ENCODE results near the gene KCNMB1. TPM values are rescaled to one million over a fixed set of nuclear protein-coding genes. Genes with fewer than 3 reads are reported as not detected.

KCNMB1 gene
- total RNA-seq, 1 experiment from 2014 or later = 0.24 TPM

DNA sequence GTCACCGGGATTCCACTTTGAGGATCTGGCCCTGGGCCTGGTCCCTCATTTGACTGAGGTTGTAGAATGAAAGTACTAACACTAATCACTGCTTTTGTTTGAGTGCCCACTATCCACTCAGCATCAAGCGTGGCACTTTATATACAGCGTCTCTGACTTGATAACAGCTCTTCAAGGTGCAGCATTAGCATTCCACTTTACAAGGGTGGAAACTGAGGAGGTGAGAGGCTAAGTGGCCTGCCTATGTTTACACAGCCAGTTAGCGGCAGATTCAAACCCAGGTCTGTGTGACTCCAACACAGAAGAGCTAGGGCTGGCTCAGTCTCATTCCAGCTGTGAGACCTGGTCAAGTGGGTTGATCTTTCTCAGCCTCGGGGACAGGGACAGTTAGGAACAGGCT lies 5.9 kb downstream of the KCNMB1 start (continued):
- TF ChIP-seq, protein P1, sequence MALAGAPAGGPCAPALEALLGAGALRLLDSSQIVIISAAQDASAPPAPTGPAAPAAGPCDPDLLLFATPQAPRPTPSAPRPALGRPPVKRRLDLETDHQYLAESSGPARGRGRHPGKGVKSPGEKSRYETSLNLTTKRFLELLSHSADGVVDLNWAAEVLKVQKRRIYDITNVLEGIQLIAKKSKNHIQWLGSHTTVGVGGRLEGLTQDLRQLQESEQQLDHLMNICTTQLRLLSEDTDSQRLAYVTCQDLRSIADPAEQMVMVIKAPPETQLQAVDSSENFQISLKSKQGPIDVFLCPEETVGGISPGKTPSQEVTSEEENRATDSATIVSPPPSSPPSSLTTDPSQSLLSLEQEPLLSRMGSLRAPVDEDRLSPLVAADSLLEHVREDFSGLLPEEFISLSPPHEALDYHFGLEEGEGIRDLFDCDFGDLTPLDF (CRISPR knock-in tag; IDR thresholded peaks at IDR 0.05) = no peak
- TF ChIP-seq, protein P2, sequence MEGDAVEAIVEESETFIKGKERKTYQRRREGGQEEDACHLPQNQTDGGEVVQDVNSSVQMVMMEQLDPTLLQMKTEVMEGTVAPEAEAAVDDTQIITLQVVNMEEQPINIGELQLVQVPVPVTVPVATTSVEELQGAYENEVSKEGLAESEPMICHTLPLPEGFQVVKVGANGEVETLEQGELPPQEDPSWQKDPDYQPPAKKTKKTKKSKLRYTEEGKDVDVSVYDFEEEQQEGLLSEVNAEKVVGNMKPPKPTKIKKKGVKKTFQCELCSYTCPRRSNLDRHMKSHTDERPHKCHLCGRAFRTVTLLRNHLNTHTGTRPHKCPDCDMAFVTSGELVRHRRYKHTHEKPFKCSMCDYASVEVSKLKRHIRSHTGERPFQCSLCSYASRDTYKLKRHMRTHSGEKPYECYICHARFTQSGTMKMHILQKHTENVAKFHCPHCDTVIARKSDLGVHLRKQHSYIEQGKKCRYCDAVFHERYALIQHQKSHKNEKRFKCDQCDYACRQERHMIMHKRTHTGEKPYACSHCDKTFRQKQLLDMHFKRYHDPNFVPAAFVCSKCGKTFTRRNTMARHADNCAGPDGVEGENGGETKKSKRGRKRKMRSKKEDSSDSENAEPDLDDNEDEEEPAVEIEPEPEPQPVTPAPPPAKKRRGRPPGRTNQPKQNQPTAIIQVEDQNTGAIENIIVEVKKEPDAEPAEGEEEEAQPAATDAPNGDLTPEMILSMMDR (IDR thresholded peaks at IDR 0.05) = no peak
- TF ChIP-seq JAZF1 (CRISPR knock-in tag; IDR thresholded peaks at IDR 0.05) (no peak), ZNF121 (CRISPR knock-in tag; IDR thresholded peaks at IDR 0.05) (no peak), FOXJ3 (CRISPR knock-in tag; IDR thresholded peaks at IDR 0.05; ENCODE audit: borderline replicate concordance) (no peak), ZBTB21 (CRISPR knock-in tag; IDR thresholded peaks at IDR 0.05; ENCODE audit: borderline replicate concordance) (no peak)

GRCh38 chr5:170382790-170383189 lies 6.4 kb downstream of the KCNMB1 start:
- H3K4me3 Mint-ChIP-seq = no peak overlapping the region
- no peak for ATAC-seq

More at GRCh38 chr5:170382790-170383189, 6.4 kb downstream of the KCNMB1 start:
- Mint-ChIP-seq H3K27me3 (ENCODE audit: low read depth) (peaks cover 3% of the 10 kb centered on the region; the same call in 1 of the 2 replicates), H3K9me3 (no peaks in the 10 kb centered on the region), H3K4me1 (peaks cover 31% of the 10 kb centered on the region), H3K36me3 (no peaks in the 10 kb centered on the region), H3K27ac (no peak overlapping the region)
- DNase-seq (ENCODE audit: low spot score) = no peak
- POLR2A ChIA-PET = no interaction called here
- TF ChIP-seq STAT6 (CRISPR knock-in tag; conservative IDR thresholded peaks at IDR 0.05; ENCODE audit: low read depth) (no peak), CREM (CRISPR knock-in tag; IDR thresholded peaks at IDR 0.05) (no peak), GTF2I (CRISPR knock-in tag; conservative IDR thresholded peaks at IDR 0.05) (no peak), NR3C1 (CRISPR knock-in tag; conservative IDR thresholded peaks at IDR 0.05; ENCODE audit: low read depth) (no peak), ZNF416 (CRISPR knock-in tag; IDR thresholded peaks at IDR 0.05) (no peak), SP1 (CRISPR knock-in tag; conservative IDR thresholded peaks at IDR 0.05) (no peak), JUN (CRISPR knock-in tag; IDR thresholded peaks at IDR 0.05) (no peak), ZNF138 (CRISPR knock-in tag; conservative IDR thresholded peaks at IDR 0.05) (no peak)
- TF ChIP-seq, protein P3, sequence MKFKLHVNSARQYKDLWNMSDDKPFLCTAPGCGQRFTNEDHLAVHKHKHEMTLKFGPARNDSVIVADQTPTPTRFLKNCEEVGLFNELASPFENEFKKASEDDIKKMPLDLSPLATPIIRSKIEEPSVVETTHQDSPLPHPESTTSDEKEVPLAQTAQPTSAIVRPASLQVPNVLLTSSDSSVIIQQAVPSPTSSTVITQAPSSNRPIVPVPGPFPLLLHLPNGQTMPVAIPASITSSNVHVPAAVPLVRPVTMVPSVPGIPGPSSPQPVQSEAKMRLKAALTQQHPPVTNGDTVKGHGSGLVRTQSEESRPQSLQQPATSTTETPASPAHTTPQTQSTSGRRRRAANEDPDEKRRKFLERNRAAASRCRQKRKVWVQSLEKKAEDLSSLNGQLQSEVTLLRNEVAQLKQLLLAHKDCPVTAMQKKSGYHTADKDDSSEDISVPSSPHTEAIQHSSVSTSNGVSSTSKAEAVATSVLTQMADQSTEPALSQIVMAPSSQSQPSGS (CRISPR knock-in tag; IDR thresholded peaks at IDR 0.05; ENCODE audit: borderline replicate concordance, low read depth) = no peak
- TF ChIP-seq, protein P4, sequence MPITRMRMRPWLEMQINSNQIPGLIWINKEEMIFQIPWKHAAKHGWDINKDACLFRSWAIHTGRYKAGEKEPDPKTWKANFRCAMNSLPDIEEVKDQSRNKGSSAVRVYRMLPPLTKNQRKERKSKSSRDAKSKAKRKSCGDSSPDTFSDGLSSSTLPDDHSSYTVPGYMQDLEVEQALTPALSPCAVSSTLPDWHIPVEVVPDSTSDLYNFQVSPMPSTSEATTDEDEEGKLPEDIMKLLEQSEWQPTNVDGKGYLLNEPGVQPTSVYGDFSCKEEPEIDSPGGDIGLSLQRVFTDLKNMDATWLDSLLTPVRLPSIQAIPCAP (CRISPR knock-in tag; IDR thresholded peaks at IDR 0.05) = no peak
- TF ChIP-seq, protein P5, sequence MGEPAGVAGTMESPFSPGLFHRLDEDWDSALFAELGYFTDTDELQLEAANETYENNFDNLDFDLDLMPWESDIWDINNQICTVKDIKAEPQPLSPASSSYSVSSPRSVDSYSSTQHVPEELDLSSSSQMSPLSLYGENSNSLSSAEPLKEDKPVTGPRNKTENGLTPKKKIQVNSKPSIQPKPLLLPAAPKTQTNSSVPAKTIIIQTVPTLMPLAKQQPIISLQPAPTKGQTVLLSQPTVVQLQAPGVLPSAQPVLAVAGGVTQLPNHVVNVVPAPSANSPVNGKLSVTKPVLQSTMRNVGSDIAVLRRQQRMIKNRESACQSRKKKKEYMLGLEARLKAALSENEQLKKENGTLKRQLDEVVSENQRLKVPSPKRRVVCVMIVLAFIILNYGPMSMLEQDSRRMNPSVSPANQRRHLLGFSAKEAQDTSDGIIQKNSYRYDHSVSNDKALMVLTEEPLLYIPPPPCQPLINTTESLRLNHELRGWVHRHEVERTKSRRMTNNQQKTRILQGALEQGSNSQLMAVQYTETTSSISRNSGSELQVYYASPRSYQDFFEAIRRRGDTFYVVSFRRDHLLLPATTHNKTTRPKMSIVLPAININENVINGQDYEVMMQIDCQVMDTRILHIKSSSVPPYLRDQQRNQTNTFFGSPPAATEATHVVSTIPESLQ (CRISPR knock-in tag; IDR thresholded peaks at IDR 0.05) = no peak
- TF ChIP-seq, protein P6, sequence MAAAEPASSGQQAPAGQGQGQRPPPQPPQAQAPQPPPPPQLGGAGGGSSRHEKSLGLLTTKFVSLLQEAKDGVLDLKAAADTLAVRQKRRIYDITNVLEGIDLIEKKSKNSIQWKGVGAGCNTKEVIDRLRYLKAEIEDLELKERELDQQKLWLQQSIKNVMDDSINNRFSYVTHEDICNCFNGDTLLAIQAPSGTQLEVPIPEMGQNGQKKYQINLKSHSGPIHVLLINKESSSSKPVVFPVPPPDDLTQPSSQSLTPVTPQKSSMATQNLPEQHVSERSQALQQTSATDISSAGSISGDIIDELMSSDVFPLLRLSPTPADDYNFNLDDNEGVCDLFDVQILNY (CRISPR knock-in tag; IDR thresholded peaks at IDR 0.05) = no peak
- TF ChIP-seq, protein P7, sequence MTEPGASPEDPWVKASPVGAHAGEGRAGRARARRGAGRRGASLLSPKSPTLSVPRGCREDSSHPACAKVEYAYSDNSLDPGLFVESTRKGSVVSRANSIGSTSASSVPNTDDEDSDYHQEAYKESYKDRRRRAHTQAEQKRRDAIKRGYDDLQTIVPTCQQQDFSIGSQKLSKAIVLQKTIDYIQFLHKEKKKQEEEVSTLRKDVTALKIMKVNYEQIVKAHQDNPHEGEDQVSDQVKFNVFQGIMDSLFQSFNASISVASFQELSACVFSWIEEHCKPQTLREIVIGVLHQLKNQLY (CRISPR knock-in tag; IDR thresholded peaks at IDR 0.05) = no peak
- CTCF ChIA-PET = interaction anchor here (1.7 kb wide), 1 partner anchor 33 kb away, joined by 3 read pairs; no protein-coding TSS in a partner anchor
